HG03025 (cell line): ENCODE results near the gene CEP170B.
"Not testable (repeated sequence)": the region's sequence is repeated elsewhere in the genome, so short reads cannot be mapped to it uniquely, and the experiment has no call there.

Experiments
- ATAC-seq: cut with Tn5 transposase; IDR thresholded peaks from one replicate; pipeline ENCODE4 v1.9.1; 2021; ENCODE audit warnings: mild to moderate bottlenecking, moderate library complexity; ENCODE audit not compliant: unreplicated experiment, low FRiP score

Gene CEP170B

DNA sequence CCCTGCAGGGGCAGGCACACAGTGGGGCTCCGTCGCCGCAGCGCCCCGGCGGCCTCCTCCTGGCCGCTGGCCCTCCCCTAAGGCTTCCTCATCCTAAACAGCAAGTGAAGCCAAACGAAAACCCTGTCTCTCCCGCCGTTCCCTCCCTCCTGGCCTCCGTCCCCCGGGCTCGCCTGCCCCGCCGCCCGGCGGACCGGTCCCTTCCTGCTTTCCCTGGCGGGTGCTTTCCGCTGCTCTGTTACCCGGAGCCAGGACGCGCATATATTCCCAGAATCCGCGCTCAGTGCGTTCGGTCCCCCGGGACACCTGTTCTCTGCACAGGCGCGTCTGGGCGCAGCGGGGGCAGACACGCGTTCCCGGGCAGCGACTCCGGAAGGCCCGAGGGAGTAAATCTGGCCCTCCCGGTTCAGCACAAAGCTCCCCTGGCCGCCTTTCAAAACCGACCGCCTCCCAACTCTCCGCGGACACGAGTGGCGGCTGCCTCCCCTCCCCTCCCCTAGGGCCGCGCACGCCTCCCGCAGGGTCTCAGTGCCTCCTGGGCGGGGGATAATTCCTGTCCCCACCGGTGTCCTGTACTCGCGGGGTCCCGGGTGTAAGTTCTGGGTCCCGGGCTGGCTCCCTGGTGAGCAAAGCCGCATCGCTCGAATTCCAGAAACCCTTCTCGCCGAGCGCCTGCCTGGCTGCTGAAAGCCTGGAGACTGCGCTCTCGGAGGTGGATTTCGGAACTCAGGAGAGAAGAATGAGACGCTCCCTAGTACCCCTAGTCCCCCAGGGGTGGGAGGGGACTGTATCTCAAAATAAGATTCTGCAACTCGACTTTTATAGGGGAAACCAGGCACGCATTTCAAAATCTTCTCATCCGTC lies 21.4 kb upstream of the CEP170B start:
- ATAC-seq, result no peak

- ATAC-seq, result no peak
Observed at GRCh38 chr14:104844306-104845032, 20.6 kb upstream of the CEP170B start.

DNA sequence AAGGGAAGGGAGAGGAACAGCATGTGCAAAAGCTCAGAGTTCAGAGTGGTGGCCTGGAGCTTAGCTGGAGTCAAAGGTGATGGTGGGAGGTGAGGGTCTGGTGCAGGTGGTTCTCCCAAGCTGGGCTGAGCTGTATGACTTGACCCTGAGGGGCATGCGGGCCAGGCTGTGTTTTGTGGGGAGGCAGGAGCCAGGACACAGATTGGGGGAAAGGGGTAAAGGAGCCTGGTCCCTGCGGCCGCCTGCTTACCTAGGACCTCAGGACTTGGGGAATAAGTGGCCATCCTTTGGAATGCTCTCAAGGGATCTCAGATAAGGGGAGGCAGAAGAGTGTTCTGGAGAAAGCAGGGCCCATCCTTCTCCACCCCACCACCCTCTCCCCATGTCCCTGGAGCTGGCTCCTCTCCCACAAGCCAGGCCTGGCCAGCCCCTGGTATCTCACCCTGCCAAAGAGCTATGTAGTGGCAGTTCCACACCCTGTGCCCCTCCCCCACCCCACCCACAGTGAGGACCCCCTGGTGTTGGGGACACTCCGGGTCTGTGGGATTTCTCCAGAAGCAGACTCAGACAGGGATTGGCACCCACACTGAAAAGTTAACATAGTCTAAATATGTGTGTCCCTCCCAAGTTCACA lies 19.9 kb upstream of the CEP170B start:
- no peak for ATAC-seq

GRCh38 chr14:104845834-104846441 lies 19.1 kb upstream of the CEP170B start:
- ATAC-seq, result no peak

GRCh38 chr14:104852280-104852663 lies 12.8 kb upstream of the CEP170B start:
- no peak for ATAC-seq

DNA sequence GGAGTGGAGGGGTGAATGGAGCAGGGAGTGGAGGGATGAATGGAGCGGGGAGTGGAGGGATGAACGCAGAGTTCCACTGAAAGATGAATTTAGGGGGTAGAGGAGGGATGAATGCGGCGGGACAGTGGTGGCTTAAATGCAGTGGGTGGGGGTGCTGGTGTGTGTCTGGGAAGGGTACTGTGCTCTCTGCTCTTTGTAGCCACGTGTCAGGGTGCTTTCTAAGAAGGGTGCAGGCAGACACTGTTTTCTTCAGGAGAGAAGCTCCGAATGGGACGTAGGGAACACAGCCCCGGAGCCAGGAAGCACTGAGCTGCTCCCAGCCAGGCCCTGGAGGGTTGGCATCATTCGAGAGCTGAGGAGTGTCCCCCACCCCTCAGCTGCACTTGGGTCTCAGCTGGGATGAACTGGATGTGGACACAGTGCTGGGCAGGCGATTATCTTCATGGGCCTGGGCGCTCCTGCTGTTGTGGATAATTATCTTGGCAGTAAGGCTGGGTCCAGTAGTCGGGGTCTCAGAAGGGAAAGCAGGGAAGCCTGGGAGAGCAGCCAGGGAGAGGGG lies 9.5 kb upstream of the CEP170B start:
- ATAC-seq, result no peak

DNA sequence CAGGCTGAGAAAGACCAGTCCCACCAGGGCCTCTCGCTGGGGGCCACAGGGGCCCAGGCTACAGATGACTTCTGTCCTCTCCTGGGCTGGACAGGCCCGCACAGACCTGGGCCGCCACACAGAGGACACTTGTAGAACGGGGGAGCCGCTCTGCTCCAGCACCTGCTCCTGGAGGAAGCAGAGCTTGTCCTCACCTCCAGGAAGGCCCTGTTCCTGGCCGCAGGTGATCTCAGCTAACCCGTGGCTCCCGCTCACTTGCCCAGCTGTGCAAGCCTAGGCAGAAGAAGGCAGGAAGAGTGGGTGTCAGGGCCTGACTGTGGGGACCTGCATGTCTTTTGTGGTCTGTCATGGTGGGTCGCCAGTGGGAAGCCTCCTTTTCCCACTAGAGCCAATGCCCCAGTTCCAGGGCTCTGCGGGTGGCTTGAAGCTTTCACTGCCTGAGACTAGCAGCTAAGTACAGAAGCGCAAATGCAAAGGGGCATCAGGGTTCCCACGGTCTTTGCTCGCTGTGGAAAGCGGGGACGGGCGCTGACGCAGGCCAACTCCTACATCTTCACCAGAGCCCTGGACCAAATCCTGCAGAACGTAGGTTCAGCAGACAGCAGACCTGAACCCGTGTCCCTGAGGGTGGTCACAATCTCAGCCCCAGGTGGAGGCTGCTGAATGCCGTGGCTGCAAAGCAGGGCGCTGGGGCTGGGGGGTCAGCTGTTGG lies 8.8 kb upstream of the CEP170B start:
- no peak for ATAC-seq

DNA sequence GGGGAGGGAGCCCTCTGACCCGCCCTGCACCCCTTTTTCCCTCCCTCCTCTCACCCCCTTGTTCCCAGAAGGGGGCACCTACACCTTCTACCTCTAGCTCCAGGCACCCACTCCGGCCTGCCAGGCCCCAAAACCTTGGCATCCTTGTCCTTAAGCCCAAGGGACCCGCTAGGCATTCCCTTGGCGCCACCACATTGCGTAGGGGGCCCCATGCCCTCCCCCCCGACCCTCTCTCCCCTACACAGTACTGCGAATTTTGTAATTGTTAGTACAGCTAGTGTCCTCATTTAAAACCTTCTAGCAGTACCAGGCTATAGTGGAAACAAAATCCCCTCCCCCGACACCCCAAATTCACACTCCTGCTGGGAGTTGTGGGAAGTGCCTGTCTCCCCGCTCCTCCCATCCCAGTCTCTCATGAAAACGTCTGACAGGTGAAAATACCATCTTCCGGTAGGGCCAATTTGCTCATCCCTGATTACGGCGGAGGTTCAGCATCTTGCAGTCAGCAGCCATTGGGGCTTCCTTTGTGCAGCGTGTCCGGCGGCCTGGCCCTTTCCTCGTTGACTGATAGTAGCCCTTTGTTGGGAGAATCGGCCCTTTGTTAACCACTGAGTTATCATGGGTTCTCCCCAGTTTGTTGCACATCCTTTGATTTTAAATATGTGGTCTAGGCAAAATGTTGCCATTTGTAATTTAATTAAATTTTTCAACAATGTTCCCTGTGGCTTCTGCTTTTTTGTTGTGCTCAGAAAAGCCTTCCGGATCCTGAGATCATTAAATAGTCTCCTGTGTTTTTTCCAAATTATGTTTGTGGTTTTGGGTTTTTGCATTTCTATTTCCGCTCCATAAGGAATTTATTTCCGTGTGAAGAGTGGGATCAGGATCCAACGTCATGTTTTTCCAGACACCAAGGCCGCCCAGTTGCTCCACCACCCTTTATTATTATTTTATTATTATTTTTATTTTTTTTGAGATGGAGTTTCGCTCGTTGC lies 7.9 kb upstream of the CEP170B start:
- ATAC-seq, result no peak

DNA sequence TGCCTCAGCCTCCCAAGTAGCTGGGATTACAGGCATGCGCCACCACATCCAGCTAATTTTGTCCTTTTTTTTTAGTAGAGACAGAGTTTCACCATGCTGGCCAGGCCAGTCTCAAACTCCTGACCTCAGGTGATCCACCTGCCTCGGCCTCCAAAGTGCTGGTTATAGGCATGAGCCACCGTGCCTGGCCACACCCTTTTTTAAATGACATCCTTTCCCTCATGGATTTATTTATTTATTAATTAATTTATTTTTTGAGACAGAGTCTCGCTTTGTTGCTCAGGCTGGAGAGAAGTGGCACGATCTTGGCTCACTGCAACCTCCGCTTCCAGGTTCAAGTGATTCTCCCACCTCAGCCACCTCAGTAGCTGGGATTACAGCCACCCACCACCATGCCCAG lies 7.1 kb upstream of the CEP170B start:
- ATAC-seq, result not testable (repeated sequence)

DNA sequence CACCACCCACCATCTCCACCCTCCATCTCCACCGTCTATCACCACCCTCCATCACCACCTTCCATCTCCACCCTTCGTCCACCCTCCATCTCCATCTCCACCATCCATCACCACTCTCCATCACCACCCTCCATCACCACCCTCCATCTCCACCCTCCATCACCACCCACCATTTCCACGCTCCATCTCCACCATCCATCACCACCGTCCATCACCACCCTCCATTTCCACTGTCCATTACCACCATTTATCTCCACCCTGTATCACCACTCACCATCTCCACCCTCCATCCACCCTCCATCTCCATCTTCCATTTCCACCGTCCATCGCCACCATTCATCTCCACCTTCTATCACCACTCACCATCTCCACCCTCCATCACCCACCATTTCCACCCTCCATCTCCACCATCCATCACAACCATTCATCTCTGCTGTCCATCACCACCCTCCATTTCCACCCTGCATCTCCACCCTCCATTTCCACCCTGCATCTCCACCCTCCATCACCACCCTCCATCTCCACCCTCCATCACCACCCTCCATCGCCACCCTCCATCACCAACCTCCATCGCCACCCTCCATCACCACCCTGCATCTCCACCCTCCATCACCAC lies 6.1 kb upstream of the CEP170B start:
- no peak for ATAC-seq

GRCh38 chr14:104859900-104860299 lies 5.2 kb upstream of the CEP170B start:
- ATAC-seq, result no peak

DNA sequence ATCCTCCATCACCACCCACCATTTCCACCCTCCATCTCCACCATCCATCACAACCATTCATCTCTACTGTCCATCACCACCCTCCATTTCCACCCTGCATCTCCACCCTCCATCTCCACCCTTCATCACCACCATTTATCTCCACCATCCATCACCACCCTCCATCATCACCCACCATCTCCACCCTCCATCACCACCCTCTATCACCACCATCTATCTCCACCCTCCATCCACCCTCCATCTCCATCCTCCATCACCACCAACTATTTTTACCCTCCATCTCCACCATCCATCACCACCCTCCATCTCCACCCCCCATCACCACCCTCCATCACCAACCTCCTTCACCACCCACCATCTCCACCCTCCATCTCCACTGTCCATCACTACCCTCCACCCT lies 4.7 kb upstream of the CEP170B start:
- no peak for ATAC-seq

DNA sequence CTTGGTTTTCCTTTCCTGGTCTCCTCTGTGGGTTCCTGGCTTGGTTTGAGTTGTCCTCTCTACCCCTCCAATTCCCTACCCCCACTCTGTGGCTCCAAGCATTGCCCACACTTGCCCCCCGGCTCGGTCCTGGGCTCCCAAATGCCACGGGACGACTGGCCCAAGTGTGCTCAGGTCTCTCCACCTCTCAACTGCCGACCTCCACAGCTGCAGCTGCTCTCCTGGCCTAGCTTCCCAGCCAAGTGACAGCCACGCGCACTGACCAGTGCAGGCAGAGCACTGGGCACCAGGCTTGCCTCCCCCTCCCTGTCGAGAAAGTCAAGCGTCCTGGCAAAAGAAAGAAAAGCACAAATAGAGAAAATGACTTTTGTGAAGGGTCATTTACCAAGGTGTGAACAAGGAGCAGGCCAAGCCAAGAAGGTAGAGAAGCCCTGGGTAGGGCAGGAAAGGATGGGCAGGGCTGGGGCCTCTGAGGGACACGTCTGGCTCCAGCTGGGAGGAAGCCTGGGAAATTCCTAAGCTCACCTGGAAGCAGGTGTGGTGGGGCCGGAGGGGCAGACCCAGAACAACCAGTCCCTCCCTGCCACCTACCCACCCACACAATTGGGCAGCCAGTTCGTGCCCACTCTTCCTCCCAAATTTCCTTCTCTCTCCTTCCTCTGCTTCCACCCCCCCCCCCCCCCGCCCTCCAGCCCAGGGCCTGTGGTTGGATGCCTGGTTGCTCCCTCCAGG lies 1.8 kb upstream of the CEP170B start:
- ATAC-seq, result no peak

GRCh38 chr14:104863923-104864266 lies 1.2 kb upstream of the CEP170B start:
- no peak for ATAC-seq

DNA sequence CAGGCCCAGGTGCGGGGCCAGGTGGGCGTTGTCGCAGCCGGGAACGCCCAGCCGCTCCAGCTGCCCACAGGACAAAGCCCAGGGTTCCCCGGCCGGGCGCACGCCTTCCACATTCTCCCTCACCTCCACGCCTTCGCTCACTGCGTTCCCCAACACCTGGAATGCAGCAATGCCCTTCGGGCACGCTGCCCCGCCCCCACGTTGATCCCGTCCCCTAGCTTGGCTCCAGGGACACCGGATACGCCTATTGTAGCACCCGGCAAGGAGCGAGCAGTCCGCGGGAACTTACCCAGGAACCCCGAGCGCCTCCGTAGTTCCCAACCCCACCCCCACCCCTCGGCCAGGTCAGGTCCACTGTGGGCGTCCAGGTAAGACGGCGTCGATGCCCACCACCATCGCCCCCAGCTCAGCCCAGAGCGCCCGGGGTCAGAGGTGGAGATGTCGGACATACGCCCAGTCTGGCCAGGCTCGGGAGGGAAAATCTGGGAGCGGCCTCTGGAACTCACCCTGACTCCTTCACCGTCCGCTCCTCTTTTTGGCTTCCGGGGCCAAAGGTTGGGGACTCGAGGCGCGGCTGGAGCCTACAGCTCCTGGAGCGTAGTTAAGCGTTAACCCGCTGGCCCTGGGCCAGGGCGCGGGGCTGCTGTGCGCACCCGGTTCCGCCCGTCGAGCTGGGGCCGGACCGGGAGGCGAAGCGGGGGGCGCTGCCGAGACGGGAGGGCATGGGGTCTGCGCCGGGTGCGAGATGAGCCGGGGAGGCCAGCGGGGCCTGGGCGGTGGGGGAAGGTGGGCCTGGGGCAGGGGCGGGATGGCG lies 594 bp upstream of the CEP170B start:
- ATAC-seq, result no peak

GRCh38 chr14:104865631-104866441 lies 768 bp downstream of the CEP170B start:
- no peak for ATAC-seq
